OCI-LY3 (cell line): ENCODE data around the gene PDZRN3.

Experiments used
- H2AFZ ChIP-seq: fragments of 200-600, 300-600 bp; shearing (Covaris generic); 2 replicates; pipeline ENCODE4 v1.6.0; 2014; ENCODE audit warnings: antibody characterized with exemption, low read depth, low read length
- H3K27ac ChIP-seq: fragments of 200-600, 300-600 bp; sonication (generic); 2 replicates; pipeline ENCODE4 v1.5.1; 2014; ENCODE audit warnings: mild to moderate bottlenecking, low read length, moderate library complexity, mixed read lengths
- H3K27me3 ChIP-seq: fragments of 200-600, 300-600 bp; sonication (generic); 2 replicates; pipeline ENCODE4 v1.6.1; 2014; ENCODE audit warnings: low read depth, low read length, mixed read lengths
- H3K36me3 ChIP-seq: fragments of 200-600, 300-600 bp; sonication (generic); replicated peaks from 2 replicates; pipeline ENCODE3; 2014; ENCODE audit warnings: low read depth, low read length, mixed read lengths
- H3K4me1 ChIP-seq: fragments of 300-600, 200-600 bp; sonication (generic); 2 replicates; pipeline ENCODE4 v1.6.1; 2014; ENCODE audit warnings: low read length, mixed read lengths
- H3K4me2 ChIP-seq: fragments of 200-600, 300-600 bp; sonication (generic); 2 replicates; pipeline ENCODE4 v1.6.1; 2014; ENCODE audit warnings: low read length, mixed read lengths
- H3K4me3 ChIP-seq: fragments of 300-600, 200-600 bp; sonication (generic); 2 replicates; pipeline ENCODE4 v1.5.1; 2014; ENCODE audit warnings: antibody characterized with exemption, mild to moderate bottlenecking, low read length, moderate library complexity
- H3K79me2 ChIP-seq: fragments of 300-600, 200-600 bp; shearing (Covaris generic); 2 replicates; pipeline ENCODE4 v1.6.1; 2014; ENCODE audit warnings: mild to moderate bottlenecking, low read length, mixed read lengths
- H3K9ac ChIP-seq: fragments of 300-600, 200-600 bp; shearing (Covaris generic); 2 replicates; pipeline ENCODE4 v1.6.0; 2014; ENCODE audit warnings: mild to moderate bottlenecking, low read length, moderate library complexity
- H3K9me3 ChIP-seq: fragments of 200-600, 300-600 bp; shearing (Covaris generic); 2 replicates; pipeline ENCODE4 v1.6.1; 2014; ENCODE audit warnings: low read length, mixed read lengths; ENCODE audit not compliant: insufficient read depth
- H4K20me1 ChIP-seq: fragments of 200-600, 300-600 bp; sonication (generic); 2 replicates; pipeline ENCODE4 v1.6.1; 2016; ENCODE audit warnings: low read length, mixed read lengths; ENCODE audit not compliant: insufficient read depth
- CTCF ChIP-seq: fragments of 200-600, 300-600 bp; sonication (generic); IDR thresholded peaks from 2 replicates; pipeline ENCODE4 v1.5.1; 2014; ENCODE audit warnings: antibody characterized with exemption, low read length, low read depth
- EZH2phosphoT487 ChIP-seq: fragments of 200-600 bp; shearing (Covaris generic); IDR thresholded peaks from 2 replicates; pipeline ENCODE4 v1.6.1; 2018; ENCODE audit warnings: antibody characterized with exemption, mixed run types, low read depth

The PDZRN3 gene

GRCh38 chr3:73611176-73611575 is 13.6 kb downstream of the PDZRN3 start:
- no peaks in the 10 kb centered on the region for H3K36me3 ChIP-seq
- H3K9me3 ChIP-seq = no peaks in the 10 kb centered on the region
- peaks cover 6% of the 10 kb centered on the region; the same call in 1 of the 2 replicates for H3K27me3 ChIP-seq
- H3K79me2 ChIP-seq = no peaks in the 10 kb centered on the region
- no peaks in the 10 kb centered on the region for H3K4me1 ChIP-seq
- no peak overlapping the region for H2AFZ ChIP-seq
- H4K20me1 ChIP-seq = no peaks in the 10 kb centered on the region
- TF ChIP-seq EZH2phosphoT487 = no peak
- TF ChIP-seq CTCF = no peak
- no peak overlapping the region for H3K9ac ChIP-seq
- H3K4me3 ChIP-seq = no peak overlapping the region
- no peak overlapping the region for H3K4me2 ChIP-seq
- no peak overlapping the region for H3K27ac ChIP-seq

GRCh38 chr3:73610493-73610892 is 14.2 kb downstream of the PDZRN3 start:
- Histone ChIP-seq H3K4me1 (no peaks in the 10 kb centered on the region), H3K27me3 (peaks cover 6% of the 10 kb centered on the region; the same call in 1 of the 2 replicates), H3K9me3 (no peaks in the 10 kb centered on the region), H3K27ac (no peak overlapping the region), H3K36me3 (no peaks in the 10 kb centered on the region), H3K9ac (no peak overlapping the region), H3K4me2 (no peak overlapping the region), H2AFZ (no peak overlapping the region), H3K4me3 (no peak overlapping the region), H4K20me1 (no peaks in the 10 kb centered on the region), H3K79me2 (no peaks in the 10 kb centered on the region)
- TF ChIP-seq EZH2phosphoT487 (no peak), CTCF (no peak)

- Histone ChIP-seq H3K9me3 (no peaks in the 10 kb centered on the region), H4K20me1 (no peaks in the 10 kb centered on the region), H3K36me3 (no peaks in the 10 kb centered on the region), H3K9ac (no peak overlapping the region), H3K27ac (no peak overlapping the region), H3K4me2 (no peak overlapping the region), H3K4me3 (no peak overlapping the region), H3K4me1 (no peaks in the 10 kb centered on the region), H2AFZ (no peak overlapping the region), H3K27me3 (peaks cover 6% of the 10 kb centered on the region; the same call in 1 of the 2 replicates), H3K79me2 (no peaks in the 10 kb centered on the region)
- TF ChIP-seq EZH2phosphoT487 (no peak), CTCF (no peak)
Measured at GRCh38 chr3:73609655-73610054, 15.1 kb downstream of the PDZRN3 start.

- Histone ChIP-seq H2AFZ (no peak overlapping the region), H3K9ac (no peak overlapping the region), H3K4me1 (no peaks in the 10 kb centered on the region), H3K9me3 (no peaks in the 10 kb centered on the region), H3K4me2 (no peak overlapping the region), H3K27ac (no peak overlapping the region), H3K36me3 (no peaks in the 10 kb centered on the region), H3K79me2 (no peaks in the 10 kb centered on the region), H4K20me1 (no peaks in the 10 kb centered on the region), H3K4me3 (no peak overlapping the region), H3K27me3 (peaks cover 6% of the 10 kb centered on the region; the same call in 1 of the 2 replicates)
- TF ChIP-seq EZH2phosphoT487 = no peak
- no peak for TF ChIP-seq CTCF
Measured at GRCh38 chr3:73609315-73609641, 15.5 kb downstream of the PDZRN3 start.
